Midbrain (tissue), 1 donor: Measurements from ENCODE around the gene TGM5.
"Not testable (repeated sequence)": the region's sequence is repeated elsewhere in the genome, so short reads cannot be mapped to it uniquely, and the experiment has no call there.

ENCODE experiments used
- DNase-seq: peaks from one replicate; lab custom pipeline; 2025; lab: John Stamatoyannopoulos, UW

The TGM5 gene

DNA sequence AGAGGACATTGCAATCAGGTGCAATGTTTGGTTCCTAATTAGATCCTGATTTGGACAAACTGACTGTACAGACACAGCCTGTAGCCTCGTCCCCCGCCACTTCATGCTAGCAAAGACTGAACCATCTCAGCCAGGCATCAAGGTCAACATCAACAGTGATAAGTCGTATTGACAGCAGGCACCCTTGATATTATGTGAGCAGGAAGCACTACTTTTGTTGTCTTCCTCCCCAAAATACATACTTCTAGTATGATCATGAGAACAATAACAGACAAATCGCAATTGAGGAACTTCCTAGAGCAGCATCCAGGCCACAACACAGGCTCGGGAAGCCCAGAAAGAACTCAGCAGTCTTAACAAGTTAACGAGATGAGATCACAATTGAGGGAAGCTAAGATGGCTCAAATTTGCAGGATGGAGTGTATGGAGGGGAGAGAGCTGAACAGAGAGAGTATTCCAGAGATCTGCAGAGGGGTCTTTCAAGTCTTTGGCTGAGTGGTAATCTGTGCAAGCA is 20.4 kb downstream of the TGM5 start:
- DNase-seq, result no peak

DNA sequence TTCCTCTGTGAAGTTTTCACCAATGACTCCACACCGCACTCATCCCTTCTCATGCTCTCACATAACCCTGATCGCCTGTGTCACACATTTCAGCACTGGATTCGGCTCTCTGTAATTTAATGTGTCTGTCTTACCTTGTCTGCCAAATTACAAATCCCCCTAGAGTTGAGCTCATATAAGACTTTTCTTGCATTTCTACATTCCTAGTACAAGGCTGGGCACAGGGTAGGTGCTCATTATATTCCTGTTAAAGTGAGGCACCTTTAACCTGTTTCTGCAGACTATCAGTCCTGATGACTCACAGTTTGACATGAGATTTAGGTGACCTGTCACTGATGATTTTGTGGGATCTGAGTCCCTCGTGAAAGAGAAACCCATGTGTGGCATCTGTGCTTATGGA is 22.6 kb downstream of the TGM5 start:
- no peak for DNase-seq

DNA sequence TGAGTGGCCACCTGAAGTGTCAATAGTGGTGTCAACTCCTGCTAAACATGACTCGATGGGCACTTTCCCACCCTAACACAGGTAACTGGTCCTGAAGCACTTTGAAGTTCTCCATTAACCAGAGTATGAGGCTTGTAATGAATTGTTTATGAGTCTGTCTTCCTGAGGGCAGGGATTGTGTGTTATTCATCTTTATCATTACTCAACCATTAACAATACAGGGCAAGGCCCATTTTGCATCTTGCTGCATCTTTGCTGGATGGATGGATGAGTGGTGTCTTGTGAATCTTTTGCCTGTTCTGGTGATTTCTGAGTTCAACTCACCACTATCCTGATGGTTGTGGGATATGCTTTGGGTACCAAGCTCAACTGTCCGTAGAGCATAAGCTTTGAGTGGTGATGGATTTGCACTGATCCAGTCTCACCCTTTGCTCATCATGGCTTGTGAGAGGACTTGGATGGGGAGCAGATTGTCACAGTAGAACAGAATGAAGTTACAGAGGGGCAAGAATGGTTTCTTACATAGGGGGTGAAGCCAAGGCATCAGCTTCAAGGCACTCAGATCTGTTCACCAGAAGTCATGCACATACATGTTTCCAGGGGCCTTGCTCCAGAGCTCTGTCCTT is 23.6 kb downstream of the TGM5 start:
- DNase-seq, result no peak

- DNase-seq, result no peak
Observed at GRCh38 chr15:43242616-43243015, 24.1 kb downstream of the TGM5 start.

GRCh38 chr15:43241100-43241499 is 25.6 kb downstream of the TGM5 start:
- DNase-seq, result peak; percentile 15

- no peak for DNase-seq
Observed at GRCh38 chr15:43239732-43240491, 26.8 kb downstream of the TGM5 start.

DNA sequence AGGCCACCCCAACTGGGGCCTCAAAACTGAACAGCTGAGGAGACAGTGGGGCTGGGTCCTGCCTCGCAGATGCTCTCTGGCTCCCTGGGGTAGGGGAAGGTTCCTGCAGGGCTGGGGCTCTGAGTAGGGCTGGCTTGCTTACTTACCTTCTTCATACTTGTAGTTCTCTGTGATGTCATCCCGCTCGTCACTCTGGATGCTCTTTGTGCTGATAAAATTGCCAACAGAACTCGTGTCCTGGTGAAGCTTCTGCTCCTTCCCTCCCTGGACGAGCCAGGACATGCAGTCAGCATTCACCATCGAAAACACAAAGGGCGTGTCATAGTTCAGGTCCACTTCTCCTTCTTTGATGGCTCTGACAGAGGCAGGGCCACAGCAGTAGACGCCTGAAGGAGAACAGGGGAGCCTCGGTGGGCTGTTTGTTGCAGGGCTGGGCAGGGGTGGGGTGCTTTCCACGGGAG is 28.0 kb downstream of the TGM5 start:
- DNase-seq, result no peak

DNA sequence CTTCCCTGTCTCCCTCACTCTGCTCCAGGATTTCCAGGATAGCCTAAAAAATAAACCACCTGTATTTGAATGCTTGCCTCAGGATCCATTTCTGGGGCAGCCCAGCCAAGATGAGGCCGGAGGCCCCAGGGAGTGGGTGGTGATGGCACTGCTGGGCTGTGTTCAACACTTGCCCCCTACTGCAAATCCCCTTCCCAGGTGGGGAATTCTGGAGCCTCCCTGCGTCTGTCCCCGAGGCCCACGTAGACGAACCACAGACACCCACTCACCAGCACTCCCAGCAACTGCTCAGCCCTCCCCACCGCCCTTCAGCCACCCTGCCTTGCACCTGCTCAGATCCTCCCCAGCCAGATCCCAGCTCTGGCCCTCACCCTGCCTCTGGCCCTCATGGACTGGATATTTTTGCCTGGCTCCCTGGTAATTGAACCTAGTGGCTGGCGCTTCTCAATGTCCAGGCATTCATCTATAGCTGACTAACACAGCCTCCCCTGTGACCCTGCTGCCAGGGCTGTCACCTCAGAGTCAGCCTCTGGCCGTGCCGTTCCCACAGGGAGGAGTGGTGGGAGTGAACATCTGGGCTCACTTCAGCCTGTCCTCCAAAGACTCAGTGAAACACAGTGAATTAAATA is 28.8 kb downstream of the TGM5 start:
- no peak for DNase-seq

- DNase-seq, result no peak
Observed at GRCh38 chr15:43235536-43235935, 31.2 kb downstream of the TGM5 start.

DNA sequence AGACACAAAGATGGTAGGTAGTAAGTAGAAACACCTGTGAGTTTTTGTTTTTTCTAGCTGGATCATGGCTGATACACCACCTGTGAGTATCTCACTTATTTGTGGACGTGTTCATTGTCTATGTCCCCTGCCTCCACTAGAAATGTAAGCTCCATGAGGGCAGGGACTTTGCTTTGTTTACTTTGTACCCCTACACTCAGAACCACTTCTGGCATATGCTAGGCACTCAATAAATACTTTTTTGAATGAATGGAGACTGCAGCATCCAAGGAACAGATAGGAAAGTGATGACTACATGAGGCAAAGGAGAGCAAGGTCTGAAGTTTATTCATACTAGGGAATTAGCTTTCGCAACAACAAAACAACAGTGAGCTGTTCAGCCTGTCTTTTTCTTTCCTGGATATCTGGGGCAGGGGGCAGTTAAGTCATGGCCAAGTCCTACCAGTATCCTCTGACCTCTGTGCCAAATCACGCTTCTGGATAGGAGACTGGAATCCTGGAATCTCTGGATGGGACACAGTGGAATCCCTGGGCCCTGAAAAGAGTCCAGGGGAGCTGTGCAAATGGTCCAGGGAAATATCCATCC is 34.3 kb downstream of the TGM5 start:
- no peak for DNase-seq

DNA sequence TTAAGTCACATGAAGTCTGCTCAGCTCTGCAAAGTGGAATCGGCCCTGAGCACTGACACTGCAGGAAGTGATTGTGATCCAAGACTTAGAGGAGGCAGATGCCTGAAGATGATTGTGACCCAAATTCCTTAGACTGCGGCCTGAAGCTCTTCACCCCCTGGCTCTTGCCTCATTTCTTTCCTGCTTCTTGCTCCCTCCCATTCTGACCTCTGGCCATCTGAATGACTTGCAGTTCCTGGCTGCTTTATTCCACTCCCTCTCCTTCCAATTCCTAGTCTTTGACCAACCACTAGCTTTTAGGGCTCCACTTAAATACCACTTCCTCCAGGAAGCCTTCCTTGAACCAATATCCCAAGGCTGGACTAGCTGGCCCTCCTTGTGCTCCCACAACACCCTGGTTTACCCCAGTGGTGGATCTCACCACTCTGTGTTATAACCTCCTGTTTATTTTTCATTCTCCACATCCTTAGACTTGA is 36.0 kb downstream of the TGM5 start:
- DNase-seq, result no peak

DNA sequence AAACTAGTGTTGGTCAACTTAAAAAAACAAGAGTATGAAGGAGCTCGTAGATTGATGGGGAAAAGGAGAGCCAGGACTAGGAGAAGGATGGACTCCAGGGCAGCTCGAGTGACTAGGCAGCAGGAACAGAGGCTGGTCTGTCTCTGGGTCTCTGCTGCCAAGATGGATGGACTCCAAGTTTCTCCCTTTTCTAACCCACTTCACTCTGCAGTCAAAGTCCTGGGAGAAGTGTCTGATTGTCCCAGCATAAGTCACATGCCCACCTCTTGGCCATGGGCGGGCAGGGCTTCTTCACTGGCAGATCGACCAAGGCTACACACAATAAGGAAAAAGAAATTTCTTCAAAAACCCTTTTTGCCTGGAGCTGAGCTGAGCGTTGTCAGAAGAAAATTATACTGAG is 36.8 kb downstream of the TGM5 start:
- DNase-seq, result peak; percentile 58

GRCh38 chr15:43226436-43227305 is 40.1 kb downstream of the TGM5 start:
- no peak for DNase-seq

DNA sequence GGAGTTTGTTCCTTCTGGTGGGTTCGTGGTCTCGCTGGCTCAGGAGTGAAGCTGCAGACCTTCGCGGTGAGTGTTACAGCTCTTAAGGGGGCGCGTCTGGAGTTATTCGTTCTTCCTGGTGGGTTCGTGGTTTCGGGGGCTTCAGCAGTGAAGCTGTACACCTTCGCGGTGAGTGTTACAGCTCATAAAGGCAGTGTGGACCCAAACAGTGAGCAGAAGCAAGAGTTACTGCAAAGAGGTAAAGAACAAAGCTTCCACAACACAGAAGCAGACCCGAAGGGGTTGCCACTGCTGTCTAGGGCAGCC is 40.8 kb downstream of the TGM5 start:
- not testable (repeated sequence) for DNase-seq

GRCh38 chr15:43225201-43225949 is 41.4 kb downstream of the TGM5 start:
- DNase-seq, result peak; percentile 67

GRCh38 chr15:43221422-43221821 is 45.3 kb downstream of the TGM5 start:
- DNase-seq, result no peak

DNA sequence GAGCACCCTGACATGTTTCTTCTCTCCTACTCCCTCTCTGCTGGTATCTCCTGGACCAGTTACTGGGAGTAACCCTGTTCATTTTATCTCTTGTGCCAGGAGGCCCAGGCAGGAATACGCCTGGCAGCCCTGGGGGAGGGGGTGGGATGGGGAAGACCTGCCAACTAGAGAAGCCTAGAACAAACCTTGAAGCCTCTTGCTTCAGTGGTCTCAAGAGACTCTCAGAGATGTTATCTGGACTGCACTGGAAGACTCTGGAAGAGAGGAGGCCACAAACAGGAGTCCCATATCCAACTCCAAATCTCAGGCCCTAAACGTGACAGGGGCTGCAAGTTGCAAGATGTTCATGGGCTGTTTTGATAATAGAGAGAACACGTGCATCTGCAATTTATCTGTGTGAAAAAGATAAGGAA is 45.7 kb downstream of the TGM5 start, which contains the start of gene EPB42:
EPB42 (minus strand) TSS at position 28 of the 413 bp plus-strand sequence. CDS start 193 bp downstream, outside the sequence.
- no peak for DNase-seq

DNA sequence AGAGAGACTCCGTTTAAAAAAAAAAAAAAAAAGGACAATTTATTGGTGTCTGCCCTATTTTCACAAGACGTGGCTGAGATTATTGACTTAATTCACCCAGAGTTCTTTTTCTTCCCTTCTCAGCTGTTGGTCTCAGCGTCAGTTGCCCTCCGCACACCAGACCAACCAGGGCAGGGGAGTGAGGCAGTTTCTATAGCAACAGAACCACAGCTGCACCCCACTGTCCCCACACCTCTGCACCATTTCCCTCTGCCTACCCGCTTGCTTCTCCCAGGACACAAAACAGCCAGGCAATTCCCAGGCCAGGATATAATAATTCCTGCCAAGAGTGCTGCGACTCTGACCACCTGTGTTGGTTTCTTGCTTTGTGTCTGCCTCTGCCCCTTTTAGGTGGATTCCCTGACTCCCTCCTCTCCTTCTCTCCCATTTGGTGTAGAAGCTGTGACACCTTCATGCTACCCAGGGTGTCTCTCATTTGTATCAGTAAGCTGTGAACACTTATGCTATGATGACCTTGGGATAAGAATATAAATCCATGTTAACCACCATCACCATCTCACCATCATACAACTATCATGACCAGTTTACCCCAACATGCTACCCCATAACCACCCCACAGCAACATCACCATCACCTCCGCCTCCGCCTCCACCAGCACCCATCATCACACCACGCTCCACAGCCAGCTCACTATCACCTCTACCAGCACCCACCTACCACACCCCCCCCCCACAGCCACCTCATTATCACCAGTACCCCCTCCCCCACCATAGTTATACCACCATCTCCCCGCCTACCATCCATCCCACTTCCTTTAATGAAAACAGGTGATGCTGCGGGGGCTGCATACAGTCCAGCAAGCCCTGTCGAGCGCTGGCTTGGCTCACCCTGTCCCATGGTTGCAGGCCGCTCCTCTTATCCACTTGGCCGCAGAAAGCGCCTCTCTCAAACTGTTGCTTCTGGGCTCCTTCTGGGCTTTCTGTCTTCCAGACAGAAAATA is 46.5 kb downstream of the TGM5 start:
- DNase-seq, result no peak

- DNase-seq, result no peak
Observed at GRCh38 chr15:43218908-43219706, 47.6 kb downstream of the TGM5 start.
